GM12872 (cell line): Measurements from ENCODE around the gene SARS1.

Experiments
- CTCF ChIP-seq: IDR thresholded peaks from 3 replicates; pipeline ENCODE4 v1.5.1; 2011; ENCODE audit warnings: low read depth, mild to moderate bottlenecking, low read length, moderate library complexity; ENCODE audit not compliant: insufficient read depth

Gene SARS1

GRCh38 chr1:109265016-109265415 is 51.3 kb downstream of the SARS1 start:
- TF ChIP-seq CTCF: no peak

GRCh38 chr1:109265741-109266330 is 52.1 kb downstream of the SARS1 start:
- TF ChIP-seq CTCF: no peak

GRCh38 chr1:109266965-109267364 is 53.2 kb downstream of the SARS1 start:
- no peak for TF ChIP-seq CTCF

- TF ChIP-seq CTCF: no peak
Measured at GRCh38 chr1:109267743-109268300, 54.1 kb downstream of the SARS1 start.

GRCh38 chr1:109268431-109269211 is 54.9 kb downstream of the SARS1 start:
- no peak for TF ChIP-seq CTCF

GRCh38 chr1:109269212-109269980 is 55.7 kb downstream of the SARS1 start:
- TF ChIP-seq CTCF: no peak
